Gastrocnemius medialis (tissue), 4 donors: ENCODE data around the gene PRKCA.
"Not testable (repeated sequence)": the region's sequence is repeated elsewhere in the genome, so short reads cannot be mapped to it uniquely, and the experiment has no call there.

Source experiments
- POLR2A ChIP-seq, 2 donors: fragments of 450-650 bp; IDR thresholded peaks; one replicate each; pipeline ENCODE4 v1.6.1; 2017; ENCODE audit warnings: antibody characterized with exemption in 2 of 2, mild to moderate bottlenecking in 2 of 2, moderate library complexity in 2 of 2
- TF ChIP-seq, protein P1 (sequence below), 5 experiments: fragments of 450-650 bp in 3 of 5; fragments of 200-600 bp in 2 of 5; sonication (generic) in 2 of 5; IDR thresholded peaks in 4 of 5; conservative IDR thresholded peaks in 1 of 5; 1 replicate in 4 of 5; 2 replicates in 1 of 5; pipeline ENCODE4 v1.5.1; 2016 to 2019; ENCODE audit warnings: antibody characterized with exemption in 5 of 5, mild to moderate bottlenecking in 3 of 5, moderate library complexity in 3 of 5

GRCh38 chr17:66342263-66342662 lies 39.9 kb downstream of the PRKCA start:
- TF ChIP-seq, protein P1, sequence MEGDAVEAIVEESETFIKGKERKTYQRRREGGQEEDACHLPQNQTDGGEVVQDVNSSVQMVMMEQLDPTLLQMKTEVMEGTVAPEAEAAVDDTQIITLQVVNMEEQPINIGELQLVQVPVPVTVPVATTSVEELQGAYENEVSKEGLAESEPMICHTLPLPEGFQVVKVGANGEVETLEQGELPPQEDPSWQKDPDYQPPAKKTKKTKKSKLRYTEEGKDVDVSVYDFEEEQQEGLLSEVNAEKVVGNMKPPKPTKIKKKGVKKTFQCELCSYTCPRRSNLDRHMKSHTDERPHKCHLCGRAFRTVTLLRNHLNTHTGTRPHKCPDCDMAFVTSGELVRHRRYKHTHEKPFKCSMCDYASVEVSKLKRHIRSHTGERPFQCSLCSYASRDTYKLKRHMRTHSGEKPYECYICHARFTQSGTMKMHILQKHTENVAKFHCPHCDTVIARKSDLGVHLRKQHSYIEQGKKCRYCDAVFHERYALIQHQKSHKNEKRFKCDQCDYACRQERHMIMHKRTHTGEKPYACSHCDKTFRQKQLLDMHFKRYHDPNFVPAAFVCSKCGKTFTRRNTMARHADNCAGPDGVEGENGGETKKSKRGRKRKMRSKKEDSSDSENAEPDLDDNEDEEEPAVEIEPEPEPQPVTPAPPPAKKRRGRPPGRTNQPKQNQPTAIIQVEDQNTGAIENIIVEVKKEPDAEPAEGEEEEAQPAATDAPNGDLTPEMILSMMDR (IDR thresholded peaks at IDR 0.05 in 4 of 5, conservative IDR thresholded peaks at IDR 0.05 in 1 of 5) = not testable (repeated sequence)
- not testable (repeated sequence) for TF ChIP-seq POLR2A (IDR thresholded peaks at IDR 0.05)
